ENCODE data around the gene PPIE. TPM values are rescaled to one million over a fixed set of nuclear protein-coding genes. Genes with fewer than 3 reads are reported as not detected.
"Not testable (repeated sequence)": the region's sequence is repeated elsewhere in the genome, so short reads cannot be mapped to it uniquely, and the experiment has no call there.

PPIE gene
- total and polyA plus RNA-seq, 2 of the 8 experiments (the other 6 are each of a cell fraction or from before 2014, with no cell fraction given), result 38.9 to 56.1 TPM

GRCh38 chr1:39764512-39764911 is 25.8 kb downstream of the PPIE start:
- H3K4me1 ChIP-seq (replicated peaks in 1 of 4; ENCODE audit: control insufficient read depth in 3 of 4, insufficient read depth in 4 of 4, low read length in 3 of 4); H3K4ac ChIP-seq (replicated peaks; ENCODE audit: insufficient read length, low read depth, low read length); H2BK15ac ChIP-seq (ENCODE audit: low read length); H3K36me3 ChIP-seq (ENCODE audit: control insufficient read depth in 2 of 4, insufficient read depth in 4 of 4, low read length in 3 of 4); H4K91ac ChIP-seq (replicated peaks; ENCODE audit: insufficient read length, low read length); H3K27ac ChIP-seq (ENCODE audit: low read depth, low read length); H4K8ac ChIP-seq (ENCODE audit: extremely low read depth, insufficient read depth, low read length); H3K23me2 ChIP-seq (ENCODE audit: low read depth, low read length); H3K4me2 ChIP-seq (ENCODE audit: insufficient read depth in 1 of 2, low read depth in 2 of 2, low read length in 2 of 2); H3K23ac ChIP-seq (ENCODE audit: insufficient read length); CTCF ChIA-PET (ENCODE audit: partially characterized antibody); H2BK120ac ChIP-seq (replicated peaks; ENCODE audit: low read depth, low read length); H3K14ac ChIP-seq (ENCODE audit: insufficient read length); POLR2A ChIA-PET (ENCODE audit: partially characterized antibody); H3K79me2 ChIP-seq (ENCODE audit: control insufficient read depth in 1 of 2, insufficient read depth in 2 of 2, low read length in 2 of 2); H4K5ac ChIP-seq (ENCODE audit: insufficient read length, low read depth, low read length); H3K79me1 ChIP-seq (ENCODE audit: low read depth, low read length); H2BK20ac ChIP-seq (ENCODE audit: low read length); H3K9ac ChIP-seq (replicated peaks in 1 of 4; ENCODE audit: extremely low read depth in 1 of 4, low read depth in 3 of 4, low read length in 3 of 4); DNase-seq (ENCODE audit: low read depth in 1 of 2, low spot score in 2 of 2); H3K18ac ChIP-seq (ENCODE audit: extremely low read depth, low read length); H4K20me1 ChIP-seq (replicated peaks in 1 of 2; ENCODE audit: control insufficient read depth in 1 of 2, insufficient read depth in 2 of 2, low read length in 2 of 2); H2BK12ac ChIP-seq (ENCODE audit: low read depth, low read length); FAIRE-seq; H3K4me3 ChIP-seq (ENCODE audit: extremely low read depth in 1 of 4, insufficient read depth in 2 of 4, low read depth in 3 of 4, low read length in 4 of 4); H2BK5ac ChIP-seq (ENCODE audit: low read depth, low read length); H2AFZ ChIP-seq (ENCODE audit: low read length); H3K56ac ChIP-seq (replicated peaks; ENCODE audit: insufficient read length, low read depth, low read length); H3K27me3 ChIP-seq (replicated peaks in 1 of 4; ENCODE audit: control insufficient read depth in 3 of 4, extremely low read depth in 1 of 4, insufficient read depth in 3 of 4, low read length in 3 of 4); H2AK5ac ChIP-seq (ENCODE audit: low read depth, low read length): not testable (repeated sequence)
- H3K9me3 ChIP-seq (ENCODE audit: insufficient read depth in 2 of 2, low read depth in 1 of 2, low read length in 1 of 2), result peaks cover 5 to 12% of the 10 kb centered on the region in 2 experiments; a peak in 1 of 4 replicates
- WGBS, 2 experiments (ENCODE audit: extremely low coverage in 1 of 2, insufficient coverage in 1 of 2, insufficient read length in 1 of 2, insufficient replicate concordance in 2 of 2, low coverage in 1 of 2, low lambda C conversion rate in 2 of 2, missing lambda C conversion rate in 1 of 2), result 83% methylated on average over 6 of the region's 19 CpGs; no CpG with 5 or more reads in 1 of the 2 experiments

GRCh38 chr1:39766466-39766865 is 27.8 kb downstream of the PPIE start:
- CTCF ChIA-PET (ENCODE audit: partially characterized antibody); H4K91ac ChIP-seq (replicated peaks; ENCODE audit: insufficient read length, low read length); H3K36me3 ChIP-seq (ENCODE audit: control insufficient read depth in 2 of 4, insufficient read depth in 4 of 4, low read length in 3 of 4); H3K23ac ChIP-seq (ENCODE audit: insufficient read length); H3K4me2 ChIP-seq (ENCODE audit: insufficient read depth in 1 of 2, low read depth in 2 of 2, low read length in 2 of 2); H3K79me1 ChIP-seq (ENCODE audit: low read depth, low read length); H4K8ac ChIP-seq (ENCODE audit: extremely low read depth, insufficient read depth, low read length); H4K20me1 ChIP-seq (replicated peaks in 1 of 2; ENCODE audit: control insufficient read depth in 1 of 2, insufficient read depth in 2 of 2, low read length in 2 of 2); H2BK15ac ChIP-seq (ENCODE audit: low read length); H3K23me2 ChIP-seq (ENCODE audit: low read depth, low read length); H3K14ac ChIP-seq (ENCODE audit: insufficient read length); H2AK5ac ChIP-seq (ENCODE audit: low read depth, low read length); H3K9me3 ChIP-seq (ENCODE audit: insufficient read depth in 2 of 2, low read depth in 1 of 2, low read length in 1 of 2); H2BK120ac ChIP-seq (replicated peaks; ENCODE audit: low read depth, low read length); H2AFZ ChIP-seq (ENCODE audit: low read length); DNase-seq (ENCODE audit: low read depth in 1 of 2, low spot score in 2 of 2); H3K18ac ChIP-seq (ENCODE audit: extremely low read depth, low read length); H3K4me1 ChIP-seq (replicated peaks in 1 of 4; ENCODE audit: control insufficient read depth in 3 of 4, insufficient read depth in 4 of 4, low read length in 3 of 4); FAIRE-seq; H2BK20ac ChIP-seq (ENCODE audit: low read length); H3K4ac ChIP-seq (replicated peaks; ENCODE audit: insufficient read length, low read depth, low read length); POLR2A ChIA-PET (ENCODE audit: partially characterized antibody); H3K9ac ChIP-seq (replicated peaks in 1 of 4; ENCODE audit: extremely low read depth in 1 of 4, low read depth in 3 of 4, low read length in 3 of 4); H3K79me2 ChIP-seq (ENCODE audit: control insufficient read depth in 1 of 2, insufficient read depth in 2 of 2, low read length in 2 of 2); H3K4me3 ChIP-seq (ENCODE audit: extremely low read depth in 1 of 4, insufficient read depth in 2 of 4, low read depth in 3 of 4, low read length in 4 of 4); H4K5ac ChIP-seq (ENCODE audit: insufficient read length, low read depth, low read length); H2BK12ac ChIP-seq (ENCODE audit: low read depth, low read length); H2BK5ac ChIP-seq (ENCODE audit: low read depth, low read length); H3K56ac ChIP-seq (replicated peaks; ENCODE audit: insufficient read length, low read depth, low read length); H3K27ac ChIP-seq (ENCODE audit: low read depth, low read length): not testable (repeated sequence)
- 86% methylated on average over 1 of the region's 5 CpGs; no CpG with 5 or more reads in 1 of the 2 experiments for WGBS, 2 experiments (ENCODE audit: extremely low coverage in 1 of 2, insufficient coverage in 1 of 2, insufficient read length in 1 of 2, insufficient replicate concordance in 2 of 2, low coverage in 1 of 2, low lambda C conversion rate in 2 of 2, missing lambda C conversion rate in 1 of 2)
- peaks cover 1 to 11% (median 7%) of the 10 kb centered on the region in 4 experiments; a peak in 6 of 7 replicates for H3K27me3 ChIP-seq (replicated peaks in 1 of 4; ENCODE audit: control insufficient read depth in 3 of 4, extremely low read depth in 1 of 4, insufficient read depth in 3 of 4, low read length in 3 of 4)
